HCT116 (cell line): ENCODE data around the gene PRR9. TPM values are rescaled to one million over a fixed set of nuclear protein-coding genes. Genes with fewer than 3 reads are reported as not detected.

Experiments
- ATAC-seq: fragments of 200-7000 bp; cut with Tn5 transposase; 2 replicates; pipeline ENCODE4 v1.9.1; 2020; ENCODE audit warnings: mild to moderate bottlenecking, moderate library complexity
- BruUV-seq: library from RNA; stranded (reverse); fragments of 400-500 nt; replicated peaks from 2 replicates; lab custom pipeline; 2021; lab: Mats Ljungman, UMichigan
- CTCF ChIA-PET: fragments of 300-600 bp; sonication (Branson Sonifier 250); formaldehyde crosslinking; loops from one replicate; lab custom pipeline; 2021; ENCODE audit warnings: antibody characterized with exemption; lab: Charles Lee
- POLR2A ChIA-PET: fragments of 300-600, 350-600 bp; sonication (Branson Sonifier 250); formaldehyde crosslinking; loops from one replicate; lab custom pipeline; 2021; ENCODE audit warnings: antibody characterized with exemption; lab: Charles Lee
- RAD21 ChIA-PET, 2 experiments: fragments of 300-600 bp; sonication (Branson Sonifier 250); formaldehyde crosslinking; loops; one replicate each; lab custom pipeline; 2023; ENCODE audit warnings: low total read pairs in 2 of 2; ENCODE audit not compliant: uncharacterized antibody in 2 of 2, unreplicated experiment in 2 of 2, low non-redundant PET in 1 of 2; lab: Charles Lee
- DNase-seq: peaks from one replicate; pipeline ENCODE4 v3.0.0-alpha.2; 2010; ENCODE audit warnings: low read depth, low spot score
- H2AFZ ChIP-seq: fragments of 200-600 bp; shearing (Covaris generic), sonication (generic); 2 replicates; pipeline ENCODE4 v1.6.1; 2017; ENCODE audit warnings: low read depth, mixed run types, mixed read lengths, antibody characterized with exemption, low read length; ENCODE audit not compliant: poor library complexity, severe bottlenecking
- H3K27ac ChIP-seq: 2 replicates; pipeline ENCODE4 v1.5.1; 2012; ENCODE audit warnings: low read depth, low read length
- H3K27me3 ChIP-seq: fragments of 200-600 bp; sonication (generic); 2 replicates; pipeline ENCODE4 v1.6.1; 2016; ENCODE audit warnings: mixed run types, low read length, mixed read lengths; ENCODE audit not compliant: insufficient read depth
- H3K36me3 ChIP-seq, 2 experiments: fragments of 200-500 bp in 1 of 2; fragments of 200-600 bp in 1 of 2; sonication (Bioruptor generic) in 1 of 2; sonication (generic) in 1 of 2; 2 replicates each; pipeline versions ENCODE4 v1.5.1 to v1.6.1; 2014 to 2016; ENCODE audit warnings: low read length in 2 of 2, inconsistent platforms in 1 of 2, mixed read lengths in 1 of 2, mixed run types in 1 of 2; ENCODE audit not compliant: insufficient read depth in 2 of 2, control insufficient read depth in 1 of 2
- H3K4me1 ChIP-seq, 2 experiments: fragments of 200-600 bp in 1 of 2; sonication (generic) in 1 of 2; 2 replicates each; pipeline versions ENCODE4 v1.5.1 to v1.6.1; 2012 to 2017; ENCODE audit warnings: low read length in 2 of 2, inconsistent platforms in 1 of 2, mild to moderate bottlenecking in 1 of 2, mixed read lengths in 1 of 2, mixed run types in 1 of 2, moderate library complexity in 1 of 2; ENCODE audit not compliant: insufficient read depth in 2 of 2, control insufficient read depth in 1 of 2
- H3K4me2 ChIP-seq: fragments of 200-600 bp; sonication (generic); 2 replicates; pipeline ENCODE4 v1.6.1; 2017; ENCODE audit warnings: mixed run types, low read length, mixed read lengths
- H3K4me3 ChIP-seq, 2 experiments: fragments of 200-600 bp in 1 of 2; sonication (generic) in 1 of 2; replicated peaks in 1 of 2; 2 replicates each; pipeline ENCODE4 v1.5.1; 2011 to 2016; ENCODE audit warnings: low read length in 2 of 2, control low read depth in 1 of 2, low read depth in 1 of 2, mild to moderate bottlenecking in 1 of 2, mixed read lengths in 1 of 2, mixed run types in 1 of 2
- H3K79me2 ChIP-seq: fragments of 200-600 bp; sonication (generic); 2 replicates; pipeline ENCODE4 v1.6.1; 2017; ENCODE audit warnings: mild to moderate bottlenecking, mixed run types, low read length, moderate library complexity, mixed read lengths; ENCODE audit not compliant: insufficient read depth
- H3K9ac ChIP-seq: fragments of 200-600 bp; sonication (generic); 2 replicates; pipeline ENCODE4 v1.6.1; 2016; ENCODE audit warnings: low read length, mixed read lengths
- H3K9me2 ChIP-seq: fragments of 200-600 bp; sonication (generic), shearing (Covaris generic); 2 replicates; pipeline ENCODE4 v1.6.1; 2017; ENCODE audit warnings: mixed run types, mild to moderate bottlenecking, moderate library complexity; ENCODE audit not compliant: insufficient read depth
- H3K9me3 ChIP-seq, 2 experiments: fragments of 200-500 bp in 1 of 2; fragments of 200-600 bp in 1 of 2; sonication (Bioruptor generic) in 1 of 2; sonication (generic) in 1 of 2; 2 replicates each; pipeline ENCODE4 v1.6.1; 2014 to 2017; ENCODE audit warnings: low read length in 2 of 2, mixed read lengths in 2 of 2, inconsistent platforms in 1 of 2, low read depth in 1 of 2, mild to moderate bottlenecking in 1 of 2, mixed run types in 1 of 2, moderate library complexity in 1 of 2; ENCODE audit not compliant: control insufficient read depth in 1 of 2, insufficient read depth in 1 of 2
- H4K20me1 ChIP-seq: fragments of 200-600 bp; sonication (generic), shearing (Covaris generic); 2 replicates; pipeline ENCODE4 v1.6.1; 2017; ENCODE audit warnings: mixed run types, mild to moderate bottlenecking, moderate library complexity; ENCODE audit not compliant: insufficient read depth
- EGR1 ChIP-seq: IDR thresholded peaks from 2 replicates; pipeline ENCODE4 v1.6.1; 2012; ENCODE audit warnings: low read depth
- ELF1 ChIP-seq: IDR thresholded peaks from 2 replicates; pipeline ENCODE4 v1.6.1; 2012; ENCODE audit warnings: low read depth, borderline replicate concordance
- EZH2 ChIP-seq: fragments of 200-600 bp; sonication (generic); IDR thresholded peaks from 2 replicates; pipeline ENCODE4 v1.6.1; 2017; ENCODE audit warnings: antibody characterized with exemption, mixed run types
- EZH2phosphoT487 ChIP-seq: fragments of 200-600 bp; IDR thresholded peaks from 2 replicates; pipeline ENCODE4 v1.6.1; 2018; ENCODE audit warnings: antibody characterized with exemption, borderline replicate concordance
- FOSL1 ChIP-seq: IDR thresholded peaks from 2 replicates; pipeline ENCODE4 v1.6.1; 2012; ENCODE audit warnings: low read depth
- JUND ChIP-seq: IDR thresholded peaks from 2 replicates; pipeline ENCODE4 v1.6.1; 2012
- RAD21 ChIP-seq: IDR thresholded peaks from 2 replicates; pipeline ENCODE4 v1.6.1; 2012; ENCODE audit warnings: low read depth, mild to moderate bottlenecking
- SIN3A ChIP-seq: IDR thresholded peaks from 2 replicates; pipeline ENCODE4 v1.6.1; 2012; ENCODE audit warnings: low read depth
- ZFX ChIP-seq: fragments of 450-650 bp; IDR thresholded peaks from 2 replicates; pipeline ENCODE4 v1.6.1; 2017
- ZNF274 ChIP-seq: fragments of 200-500 bp; sonication (Bioruptor generic); IDR thresholded peaks from 2 replicates; pipeline ENCODE4 v1.6.1; 2014; ENCODE audit warnings: mild to moderate bottlenecking, low read depth, low read length, inconsistent platforms
- intact Hi-C: fragments of 100-400 bp; cut with micrococcal nuclease; formaldehyde crosslinking; loops from 2 replicates; pipeline ENCODE4 v1.10.0; 2022
- total RNA-seq: library from RNA; stranded (reverse); gene quantifications from one replicate; pipeline ENCODE4 v1.2.1, GENCODE V29; 2021; ENCODE audit not compliant: unreplicated experiment
- TF ChIP-seq, protein P1 (sequence below), 3 experiments: fragments of 200-600 bp in 1 of 3; sonication (generic) in 1 of 3; IDR thresholded peaks in 2 of 3; conservative IDR thresholded peaks in 1 of 3; 2 replicates each; pipeline ENCODE4 v1.5.1; 2012 to 2017; ENCODE audit warnings: low read depth in 2 of 3, low read length in 2 of 3, antibody characterized with exemption in 1 of 3, borderline replicate concordance in 1 of 3, control low read depth in 1 of 3, mild to moderate bottlenecking in 1 of 3, mixed read lengths in 1 of 3, mixed run types in 1 of 3, moderate library complexity in 1 of 3; ENCODE audit not compliant: insufficient read depth in 1 of 3
- TF ChIP-seq, protein P2 (sequence below): IDR thresholded peaks from 2 replicates; pipeline ENCODE4 v1.6.1; 2011; ENCODE audit warnings: mild to moderate bottlenecking, low read length, moderate library complexity; ENCODE audit not compliant: insufficient replicate concordance; ENCODE audit errors: extremely low read depth
- TF ChIP-seq, protein P3 (sequence below): IDR thresholded peaks from 2 replicates; pipeline ENCODE4 v1.6.1; 2012; ENCODE audit warnings: low read depth

PRR9 gene
- total RNA-seq, 1 experiment from 2014 or later: not detected

DNA sequence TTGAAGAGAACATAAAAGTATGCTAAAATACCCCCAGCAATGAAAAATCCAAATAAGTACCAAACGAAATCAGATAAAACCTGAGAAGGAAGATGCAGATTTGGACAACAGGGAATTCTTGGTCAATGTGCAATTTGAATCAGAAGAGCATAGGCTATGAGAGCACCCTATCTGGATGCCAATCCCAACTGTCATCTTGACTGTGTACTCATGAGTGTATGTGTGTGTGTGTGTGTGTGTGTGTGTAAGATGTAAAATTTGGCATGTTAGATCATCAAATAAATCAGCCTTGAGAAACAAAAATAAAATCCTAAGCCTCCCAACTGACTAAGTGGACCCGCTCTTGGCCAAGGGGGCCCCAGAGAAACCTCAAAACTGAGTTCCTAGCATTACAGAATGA, 48.7 kb upstream of the PRR9 start:
- DNase-seq (no peak), ATAC-seq (no peak)
- no peaks in the 10 kb centered on the region for H3K9me3 ChIP-seq
- CTCF ChIA-PET: no interaction called here
- H3K79me2 ChIP-seq: no peaks in the 10 kb centered on the region
- no peak overlapping the region for H3K27ac ChIP-seq
- H3K4me3 ChIP-seq: no peak overlapping the region
- H3K27me3 ChIP-seq: peaks cover 48% of the 10 kb centered on the region
- intact Hi-C loops: loop anchor here (1.0 kb wide), 1 partner anchor 10 kb away; no protein-coding TSS in a partner anchor
- H3K9ac ChIP-seq: no peak overlapping the region
- no TSS peak for BruUV-seq
- POLR2A ChIA-PET: no interaction called here
- H3K4me1 ChIP-seq: no peaks in the 10 kb centered on the region
- H3K4me2 ChIP-seq: no peak overlapping the region
- H3K36me3 ChIP-seq: no peaks in the 10 kb centered on the region
- no peak overlapping the region for H2AFZ ChIP-seq
- H3K9me2 ChIP-seq: no peaks in the 10 kb centered on the region
- H4K20me1 ChIP-seq: no peaks in the 10 kb centered on the region
- TF ChIP-seq ZNF274 (no peak), RAD21 (no peak), EGR1 (no peak), EZH2 (no peak), FOSL1 (no peak), SIN3A (no peak), EZH2phosphoT487 (no peak), ZFX (no peak), JUND (no peak)
- TF ChIP-seq, protein P1, sequence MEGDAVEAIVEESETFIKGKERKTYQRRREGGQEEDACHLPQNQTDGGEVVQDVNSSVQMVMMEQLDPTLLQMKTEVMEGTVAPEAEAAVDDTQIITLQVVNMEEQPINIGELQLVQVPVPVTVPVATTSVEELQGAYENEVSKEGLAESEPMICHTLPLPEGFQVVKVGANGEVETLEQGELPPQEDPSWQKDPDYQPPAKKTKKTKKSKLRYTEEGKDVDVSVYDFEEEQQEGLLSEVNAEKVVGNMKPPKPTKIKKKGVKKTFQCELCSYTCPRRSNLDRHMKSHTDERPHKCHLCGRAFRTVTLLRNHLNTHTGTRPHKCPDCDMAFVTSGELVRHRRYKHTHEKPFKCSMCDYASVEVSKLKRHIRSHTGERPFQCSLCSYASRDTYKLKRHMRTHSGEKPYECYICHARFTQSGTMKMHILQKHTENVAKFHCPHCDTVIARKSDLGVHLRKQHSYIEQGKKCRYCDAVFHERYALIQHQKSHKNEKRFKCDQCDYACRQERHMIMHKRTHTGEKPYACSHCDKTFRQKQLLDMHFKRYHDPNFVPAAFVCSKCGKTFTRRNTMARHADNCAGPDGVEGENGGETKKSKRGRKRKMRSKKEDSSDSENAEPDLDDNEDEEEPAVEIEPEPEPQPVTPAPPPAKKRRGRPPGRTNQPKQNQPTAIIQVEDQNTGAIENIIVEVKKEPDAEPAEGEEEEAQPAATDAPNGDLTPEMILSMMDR (IDR thresholded peaks at IDR 0.05 in 2 of 3, conservative IDR thresholded peaks at IDR 0.05 in 1 of 3; ENCODE audit: borderline replicate concordance in 1 of 3, insufficient read depth in 1 of 3, low read depth in 2 of 3, low read length in 2 of 3): no peak
- RAD21 ChIA-PET: no interaction called here

DNA sequence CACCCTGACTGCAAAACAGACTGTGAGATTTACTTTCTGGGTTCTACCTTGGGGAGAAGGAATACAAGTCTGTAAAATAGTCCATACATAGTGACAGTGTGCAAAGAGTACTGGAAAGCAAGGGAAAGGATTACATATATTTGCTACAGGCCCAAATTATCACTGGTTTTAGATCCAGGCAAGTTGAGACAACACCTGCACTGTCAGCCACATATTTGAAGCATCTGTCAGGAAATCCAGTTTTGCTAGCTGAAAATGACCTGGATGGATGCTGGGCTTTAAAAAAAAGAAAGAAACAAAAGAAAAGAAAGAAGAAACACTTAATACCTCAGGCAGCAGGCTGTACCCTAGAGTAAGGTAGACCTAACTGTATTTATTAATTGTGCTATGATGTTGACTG, 42.8 kb upstream of the PRR9 start:
- H3K36me3 ChIP-seq: no peaks in the 10 kb centered on the region
- no peaks in the 10 kb centered on the region for H4K20me1 ChIP-seq
- H3K27me3 ChIP-seq: peaks cover 53% of the 10 kb centered on the region
- no peak overlapping the region for H3K4me2 ChIP-seq
- no peak for TF ChIP-seq ZNF274
- no peak for TF ChIP-seq ELF1
- TF ChIP-seq, protein P2, sequence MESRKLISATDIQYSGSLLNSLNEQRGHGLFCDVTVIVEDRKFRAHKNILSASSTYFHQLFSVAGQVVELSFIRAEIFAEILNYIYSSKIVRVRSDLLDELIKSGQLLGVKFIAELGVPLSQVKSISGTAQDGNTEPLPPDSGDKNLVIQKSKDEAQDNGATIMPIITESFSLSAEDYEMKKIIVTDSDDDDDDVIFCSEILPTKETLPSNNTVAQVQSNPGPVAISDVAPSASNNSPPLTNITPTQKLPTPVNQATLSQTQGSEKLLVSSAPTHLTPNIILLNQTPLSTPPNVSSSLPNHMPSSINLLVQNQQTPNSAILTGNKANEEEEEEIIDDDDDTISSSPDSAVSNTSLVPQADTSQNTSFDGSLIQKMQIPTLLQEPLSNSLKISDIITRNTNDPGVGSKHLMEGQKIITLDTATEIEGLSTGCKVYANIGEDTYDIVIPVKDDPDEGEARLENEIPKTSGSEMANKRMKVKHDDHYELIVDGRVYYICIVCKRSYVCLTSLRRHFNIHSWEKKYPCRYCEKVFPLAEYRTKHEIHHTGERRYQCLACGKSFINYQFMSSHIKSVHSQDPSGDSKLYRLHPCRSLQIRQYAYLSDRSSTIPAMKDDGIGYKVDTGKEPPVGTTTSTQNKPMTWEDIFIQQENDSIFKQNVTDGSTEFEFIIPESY: no peak
- TF ChIP-seq, protein P3, sequence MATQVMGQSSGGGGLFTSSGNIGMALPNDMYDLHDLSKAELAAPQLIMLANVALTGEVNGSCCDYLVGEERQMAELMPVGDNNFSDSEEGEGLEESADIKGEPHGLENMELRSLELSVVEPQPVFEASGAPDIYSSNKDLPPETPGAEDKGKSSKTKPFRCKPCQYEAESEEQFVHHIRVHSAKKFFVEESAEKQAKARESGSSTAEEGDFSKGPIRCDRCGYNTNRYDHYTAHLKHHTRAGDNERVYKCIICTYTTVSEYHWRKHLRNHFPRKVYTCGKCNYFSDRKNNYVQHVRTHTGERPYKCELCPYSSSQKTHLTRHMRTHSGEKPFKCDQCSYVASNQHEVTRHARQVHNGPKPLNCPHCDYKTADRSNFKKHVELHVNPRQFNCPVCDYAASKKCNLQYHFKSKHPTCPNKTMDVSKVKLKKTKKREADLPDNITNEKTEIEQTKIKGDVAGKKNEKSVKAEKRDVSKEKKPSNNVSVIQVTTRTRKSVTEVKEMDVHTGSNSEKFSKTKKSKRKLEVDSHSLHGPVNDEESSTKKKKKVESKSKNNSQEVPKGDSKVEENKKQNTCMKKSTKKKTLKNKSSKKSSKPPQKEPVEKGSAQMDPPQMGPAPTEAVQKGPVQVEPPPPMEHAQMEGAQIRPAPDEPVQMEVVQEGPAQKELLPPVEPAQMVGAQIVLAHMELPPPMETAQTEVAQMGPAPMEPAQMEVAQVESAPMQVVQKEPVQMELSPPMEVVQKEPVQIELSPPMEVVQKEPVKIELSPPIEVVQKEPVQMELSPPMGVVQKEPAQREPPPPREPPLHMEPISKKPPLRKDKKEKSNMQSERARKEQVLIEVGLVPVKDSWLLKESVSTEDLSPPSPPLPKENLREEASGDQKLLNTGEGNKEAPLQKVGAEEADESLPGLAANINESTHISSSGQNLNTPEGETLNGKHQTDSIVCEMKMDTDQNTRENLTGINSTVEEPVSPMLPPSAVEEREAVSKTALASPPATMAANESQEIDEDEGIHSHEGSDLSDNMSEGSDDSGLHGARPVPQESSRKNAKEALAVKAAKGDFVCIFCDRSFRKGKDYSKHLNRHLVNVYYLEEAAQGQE: no peak
- no peak for TF ChIP-seq JUND
- H3K9ac ChIP-seq: no peak overlapping the region
- intact Hi-C loops: no loop called here
- no peak overlapping the region for H3K27ac ChIP-seq
- CTCF ChIA-PET: no interaction called here
- H3K9me2 ChIP-seq: no peaks in the 10 kb centered on the region
- RAD21 ChIA-PET: no interaction called here
- ATAC-seq (no peak), DNase-seq (no peak)
- H2AFZ ChIP-seq: no peak overlapping the region
- no TSS peak for BruUV-seq
- no peak overlapping the region for H3K4me3 ChIP-seq
- H3K79me2 ChIP-seq: no peaks in the 10 kb centered on the region
- no peaks in the 10 kb centered on the region for H3K4me1 ChIP-seq
- H3K9me3 ChIP-seq: no peaks in the 10 kb centered on the region
- POLR2A ChIA-PET: no interaction called here
